ENCODE data around the gene ELAVL1. TPM values are rescaled to one million over a fixed set of nuclear protein-coding genes. Genes with fewer than 3 reads are reported as not detected.

Gene ELAVL1
- total RNA-seq, 1 donor from 2014 or later = 37.4 TPM

GRCh38 chr19:8004001-8004400 lies 1.4 kb downstream of the ELAVL1 start:
- peaks cover 1% of the 10 kb centered on the region for H3K36me3 ChIP-seq (ENCODE audit: control insufficient read depth, insufficient read depth, low read length)
- no peak overlapping the region for H3K4me3 ChIP-seq (ENCODE audit: low read depth, low read length)
- FAIRE-seq (no peak), DNase-seq (ENCODE audit: low read depth) (no peak)
- TF ChIP-seq CTCF (IDR thresholded peaks at IDR 0.05; ENCODE audit: insufficient read depth, low read length, severe bottlenecking) = no peak
- H3K27me3 ChIP-seq (ENCODE audit: control insufficient read depth, insufficient read depth, low read length) = no peaks in the 10 kb centered on the region

DNA sequence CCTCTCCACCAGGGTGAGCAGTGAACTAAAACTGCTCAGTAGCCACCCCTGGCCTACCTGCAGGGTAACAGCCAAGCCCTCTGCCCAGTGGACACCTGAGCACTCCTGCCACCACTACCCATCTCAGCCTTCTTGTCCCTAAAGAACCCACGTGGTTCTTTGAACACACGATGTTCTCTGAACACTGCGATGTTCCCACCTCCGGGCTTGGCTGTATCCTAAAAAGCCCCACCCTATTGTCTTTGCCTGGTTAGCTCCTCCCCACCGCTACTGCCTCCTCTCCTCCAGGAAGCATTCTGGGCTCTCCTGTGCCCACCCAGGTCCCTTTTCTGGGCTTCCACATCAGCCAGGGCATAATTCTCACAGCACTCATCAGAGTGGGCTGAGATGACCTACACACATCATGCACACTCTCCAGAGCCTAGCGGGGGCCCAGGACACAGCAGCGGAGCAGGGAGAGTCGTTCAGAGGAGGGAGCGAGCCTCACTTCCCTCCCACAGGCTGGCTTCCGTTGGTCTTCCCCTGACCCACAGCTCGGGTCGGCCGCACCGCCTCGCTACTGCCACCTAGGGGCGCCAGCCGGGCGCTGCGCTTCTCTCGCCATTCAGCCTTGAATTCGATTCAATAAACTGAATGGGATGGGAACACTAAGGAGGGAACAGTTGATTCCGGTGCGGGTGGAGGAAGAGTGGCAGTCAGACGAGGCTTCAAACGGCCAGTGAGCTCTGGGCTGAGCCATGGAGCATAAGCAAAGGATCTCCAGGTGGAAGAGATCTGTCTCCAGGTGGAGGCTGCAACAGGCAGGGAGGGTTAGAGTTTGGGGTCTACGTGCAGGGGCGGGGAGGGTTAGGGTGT lies 3.2 kb downstream of the ELAVL1 start:
- no peaks in the 10 kb centered on the region for H3K27me3 ChIP-seq (ENCODE audit: control insufficient read depth, insufficient read depth, low read length)
- FAIRE-seq (no peak), DNase-seq (ENCODE audit: low read depth) (peak; percentile 60)
- TF ChIP-seq CTCF (IDR thresholded peaks at IDR 0.05; ENCODE audit: insufficient read depth, low read length, severe bottlenecking) = peak; percentile 99
- no peak overlapping the region for H3K4me3 ChIP-seq (ENCODE audit: low read depth, low read length)
- peaks cover 1% of the 10 kb centered on the region for H3K36me3 ChIP-seq (ENCODE audit: control insufficient read depth, insufficient read depth, low read length)

DNA sequence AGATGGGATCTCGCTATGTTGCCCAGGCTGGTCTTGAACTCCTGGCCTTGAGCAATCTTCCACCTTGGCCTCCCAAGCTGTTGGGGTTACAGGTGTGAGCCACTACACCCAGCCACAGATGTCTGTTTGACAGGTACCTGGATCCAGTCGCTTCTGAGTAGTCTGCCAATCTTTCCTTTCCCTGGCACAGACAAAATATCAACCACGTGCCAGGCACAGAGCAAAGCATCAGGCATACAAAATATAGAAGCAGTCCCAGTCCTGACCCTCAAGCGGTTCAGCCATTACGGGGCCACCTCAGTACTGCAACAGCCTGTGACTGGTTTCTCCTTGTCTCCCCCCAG lies 3.8 kb downstream of the ELAVL1 start:
- H3K36me3 ChIP-seq (ENCODE audit: control insufficient read depth, insufficient read depth, low read length) = peaks cover 1% of the 10 kb centered on the region
- no peak for TF ChIP-seq CTCF (IDR thresholded peaks at IDR 0.05; ENCODE audit: insufficient read depth, low read length, severe bottlenecking)

DNA sequence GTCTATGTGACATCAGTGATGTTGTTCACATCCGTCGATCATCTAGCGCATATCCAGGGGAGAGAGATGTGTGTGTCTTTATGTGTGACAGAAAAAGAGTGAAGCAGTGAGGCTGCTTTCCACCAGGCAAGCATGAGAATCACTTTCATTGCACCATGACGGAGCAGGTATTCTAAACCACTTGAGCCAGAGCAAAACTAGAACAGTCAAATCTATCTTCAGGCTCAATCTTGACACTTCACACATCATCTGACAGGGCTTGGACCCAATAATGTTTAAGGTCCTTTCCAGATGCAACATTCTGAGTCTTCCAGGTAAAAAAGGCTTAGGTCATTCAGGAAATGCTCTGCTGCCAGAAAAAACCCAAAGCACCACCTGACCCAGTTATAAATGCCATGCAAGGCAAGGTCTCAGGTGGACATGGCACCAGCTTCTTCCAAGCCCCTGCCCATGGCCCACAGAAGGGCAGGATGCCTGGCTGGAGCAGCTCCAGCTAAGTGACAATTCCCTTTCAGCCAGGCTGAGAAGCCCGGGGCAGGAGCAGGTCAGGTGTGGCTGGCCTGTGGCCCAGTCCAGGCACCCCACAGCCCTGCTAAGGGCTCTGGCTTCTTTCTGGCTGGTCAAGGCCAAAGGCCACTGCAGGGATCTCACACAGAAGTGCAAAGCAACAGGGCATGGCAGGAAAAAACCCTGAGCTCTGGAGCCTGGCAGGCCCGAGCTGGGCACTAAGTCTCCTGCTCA lies 5.0 kb downstream of the ELAVL1 start:
- TF ChIP-seq CTCF (IDR thresholded peaks at IDR 0.05; ENCODE audit: insufficient read depth, low read length, severe bottlenecking) = no peak
- H3K27me3 ChIP-seq (ENCODE audit: control insufficient read depth, insufficient read depth, low read length) = no peaks in the 10 kb centered on the region
- H3K4me3 ChIP-seq (ENCODE audit: low read depth, low read length) = no peak overlapping the region
- H3K36me3 ChIP-seq (ENCODE audit: control insufficient read depth, insufficient read depth, low read length) = peaks cover 1% of the 10 kb centered on the region
- DNase-seq (ENCODE audit: low read depth) (no peak), FAIRE-seq (no peak)

More for the DNA sequence above, 3.8 kb downstream of the ELAVL1 start:
- no peaks in the 10 kb centered on the region for H3K27me3 ChIP-seq (ENCODE audit: control insufficient read depth, insufficient read depth, low read length)
- no peak for DNase-seq (ENCODE audit: low read depth)
- no peak overlapping the region for H3K4me3 ChIP-seq (ENCODE audit: low read depth, low read length)
- no peak for FAIRE-seq

DNA sequence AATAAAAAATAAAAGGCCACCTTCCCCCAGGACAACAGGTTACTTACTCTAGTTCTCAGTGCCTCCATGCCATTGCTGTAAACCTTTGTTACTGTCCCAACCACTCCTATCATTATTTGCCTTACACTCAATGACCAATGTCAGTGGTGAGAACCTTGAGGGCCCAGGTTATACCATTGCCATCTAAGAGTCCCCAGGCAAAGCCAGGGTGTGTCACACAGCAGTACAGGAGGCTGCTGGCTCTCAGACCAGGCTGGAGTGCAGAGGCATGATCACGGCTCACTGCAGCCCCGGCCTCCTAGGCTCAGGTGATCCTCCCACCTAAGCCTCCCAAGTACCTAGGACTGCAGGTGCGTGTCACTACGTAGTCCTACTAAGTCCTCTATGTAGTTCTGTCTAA lies 6.1 kb downstream of the ELAVL1 start:
- no peak for FAIRE-seq

More for the DNA sequence above, 6.1 kb downstream of the ELAVL1 start:
- TF ChIP-seq CTCF (IDR thresholded peaks at IDR 0.05; ENCODE audit: insufficient read depth, low read length, severe bottlenecking) = no peak
- H3K4me3 ChIP-seq (ENCODE audit: low read depth, low read length) = no peak overlapping the region
- no peaks in the 10 kb centered on the region for H3K27me3 ChIP-seq (ENCODE audit: control insufficient read depth, insufficient read depth, low read length)
- no peak for DNase-seq (ENCODE audit: low read depth)
- peaks cover 1% of the 10 kb centered on the region for H3K36me3 ChIP-seq (ENCODE audit: control insufficient read depth, insufficient read depth, low read length)

All from bronchial epithelial cell (primary cell).